ENCODE results near the gene LRRC46. TPM values are rescaled to one million over a fixed set of nuclear protein-coding genes. Genes with fewer than 3 reads are reported as not detected.

LRRC46 gene
- total RNA-seq, 1 donor from 2014 or later = 0.63 TPM

GRCh38 chr17:47836601-47837000, 5.1 kb downstream of the LRRC46 start:
- Histone ChIP-seq H3K4me1 (peaks cover 68% of the 10 kb centered on the region), H3K27me3 (ENCODE audit: low read depth) (no peaks in the 10 kb centered on the region), H3K36me3 (peaks cover 32% of the 10 kb centered on the region), H3K9me3 (replicated peaks) (no peaks in the 10 kb centered on the region), H3K27ac (replicated peaks) (no peak overlapping the region), H3K4me3 (no peak overlapping the region)
- TF ChIP-seq, protein P1, sequence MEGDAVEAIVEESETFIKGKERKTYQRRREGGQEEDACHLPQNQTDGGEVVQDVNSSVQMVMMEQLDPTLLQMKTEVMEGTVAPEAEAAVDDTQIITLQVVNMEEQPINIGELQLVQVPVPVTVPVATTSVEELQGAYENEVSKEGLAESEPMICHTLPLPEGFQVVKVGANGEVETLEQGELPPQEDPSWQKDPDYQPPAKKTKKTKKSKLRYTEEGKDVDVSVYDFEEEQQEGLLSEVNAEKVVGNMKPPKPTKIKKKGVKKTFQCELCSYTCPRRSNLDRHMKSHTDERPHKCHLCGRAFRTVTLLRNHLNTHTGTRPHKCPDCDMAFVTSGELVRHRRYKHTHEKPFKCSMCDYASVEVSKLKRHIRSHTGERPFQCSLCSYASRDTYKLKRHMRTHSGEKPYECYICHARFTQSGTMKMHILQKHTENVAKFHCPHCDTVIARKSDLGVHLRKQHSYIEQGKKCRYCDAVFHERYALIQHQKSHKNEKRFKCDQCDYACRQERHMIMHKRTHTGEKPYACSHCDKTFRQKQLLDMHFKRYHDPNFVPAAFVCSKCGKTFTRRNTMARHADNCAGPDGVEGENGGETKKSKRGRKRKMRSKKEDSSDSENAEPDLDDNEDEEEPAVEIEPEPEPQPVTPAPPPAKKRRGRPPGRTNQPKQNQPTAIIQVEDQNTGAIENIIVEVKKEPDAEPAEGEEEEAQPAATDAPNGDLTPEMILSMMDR (IDR thresholded peaks at IDR 0.05; ENCODE audit: borderline replicate concordance) = no peak
- intact Hi-C loops (cut with micrococcal nuclease) = no loop called here
- no peak for DNase-seq

GRCh38 chr17:47837401-47838039, 6.0 kb downstream of the LRRC46 start:
- H3K9me3 ChIP-seq (replicated peaks) = no peaks in the 10 kb centered on the region
- peaks cover 61% of the 10 kb centered on the region for H3K4me1 ChIP-seq
- peak overlapping the region; percentile 15 for H3K27ac ChIP-seq (replicated peaks)
- no peak for DNase-seq
- TF ChIP-seq, protein P1 (IDR thresholded peaks at IDR 0.05; ENCODE audit: borderline replicate concordance) = no peak
- H3K36me3 ChIP-seq = peaks cover 32% of the 10 kb centered on the region
- no peak overlapping the region for H3K4me3 ChIP-seq
- H3K27me3 ChIP-seq (ENCODE audit: low read depth) = no peaks in the 10 kb centered on the region
- intact Hi-C loops (cut with micrococcal nuclease) = no loop called here

DNA sequence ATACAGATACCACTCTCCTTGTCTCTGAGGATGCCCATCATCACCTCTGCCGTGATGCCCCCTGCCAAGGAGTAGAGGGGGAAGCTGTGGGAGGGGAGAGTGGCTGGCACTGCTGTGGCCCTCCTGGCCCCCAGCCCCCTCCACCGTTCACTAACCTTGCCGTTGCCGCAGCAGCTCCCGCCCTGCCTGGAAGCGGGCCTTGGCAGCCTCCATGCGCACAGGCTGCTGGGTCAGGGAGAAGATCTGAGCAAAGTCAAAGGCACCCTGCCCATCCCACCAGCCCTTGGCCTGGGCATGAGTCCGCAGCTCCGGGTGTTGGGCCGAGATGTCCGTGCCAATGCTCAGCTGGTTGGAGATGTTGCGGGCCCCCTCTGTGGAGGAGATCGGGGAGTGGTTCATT, 7.2 kb downstream of the LRRC46 start:
- no peaks in the 10 kb centered on the region for H3K9me3 ChIP-seq (replicated peaks)
- H3K36me3 ChIP-seq = peaks cover 32% of the 10 kb centered on the region
- no peak overlapping the region for H3K27ac ChIP-seq (replicated peaks)
- H3K27me3 ChIP-seq (ENCODE audit: low read depth) = peaks cover 1% of the 10 kb centered on the region
- peaks cover 61% of the 10 kb centered on the region for H3K4me1 ChIP-seq
- TF ChIP-seq, protein P1 (IDR thresholded peaks at IDR 0.05; ENCODE audit: borderline replicate concordance) = no peak
- no peak for DNase-seq
- intact Hi-C loops (cut with micrococcal nuclease) = no loop called here
- no peak overlapping the region for H3K4me3 ChIP-seq

DNA sequence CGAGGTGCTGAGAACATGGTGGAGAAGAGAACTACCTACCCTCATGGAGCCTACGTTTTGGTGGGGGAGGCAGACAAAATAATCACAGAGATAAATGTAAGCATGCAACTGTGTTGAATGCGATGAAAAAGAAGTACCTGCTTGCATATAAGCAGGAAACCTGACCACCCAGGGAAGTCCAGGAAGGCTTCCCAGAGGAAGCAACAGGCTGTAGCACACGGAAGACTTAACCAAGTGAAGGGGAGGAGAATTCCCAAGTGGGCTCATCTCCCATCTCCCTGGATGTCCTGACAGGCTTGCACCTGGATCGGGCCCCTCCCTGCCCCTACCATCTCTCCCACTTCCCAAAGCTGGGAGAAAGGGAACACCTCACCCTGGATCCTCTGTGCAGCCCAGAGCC, 7.6 kb downstream of the LRRC46 start:
- TF ChIP-seq, protein P1 (IDR thresholded peaks at IDR 0.05; ENCODE audit: borderline replicate concordance) = no peak
- H3K9me3 ChIP-seq (replicated peaks) = no peaks in the 10 kb centered on the region
- H3K4me3 ChIP-seq = no peak overlapping the region
- H3K4me1 ChIP-seq = peaks cover 58% of the 10 kb centered on the region
- H3K27me3 ChIP-seq (ENCODE audit: low read depth) = peaks cover 6% of the 10 kb centered on the region
- no peak overlapping the region for H3K27ac ChIP-seq (replicated peaks)
- H3K36me3 ChIP-seq = peaks cover 32% of the 10 kb centered on the region
- intact Hi-C loops (cut with micrococcal nuclease) = no loop called here
- no peak for DNase-seq

DNA sequence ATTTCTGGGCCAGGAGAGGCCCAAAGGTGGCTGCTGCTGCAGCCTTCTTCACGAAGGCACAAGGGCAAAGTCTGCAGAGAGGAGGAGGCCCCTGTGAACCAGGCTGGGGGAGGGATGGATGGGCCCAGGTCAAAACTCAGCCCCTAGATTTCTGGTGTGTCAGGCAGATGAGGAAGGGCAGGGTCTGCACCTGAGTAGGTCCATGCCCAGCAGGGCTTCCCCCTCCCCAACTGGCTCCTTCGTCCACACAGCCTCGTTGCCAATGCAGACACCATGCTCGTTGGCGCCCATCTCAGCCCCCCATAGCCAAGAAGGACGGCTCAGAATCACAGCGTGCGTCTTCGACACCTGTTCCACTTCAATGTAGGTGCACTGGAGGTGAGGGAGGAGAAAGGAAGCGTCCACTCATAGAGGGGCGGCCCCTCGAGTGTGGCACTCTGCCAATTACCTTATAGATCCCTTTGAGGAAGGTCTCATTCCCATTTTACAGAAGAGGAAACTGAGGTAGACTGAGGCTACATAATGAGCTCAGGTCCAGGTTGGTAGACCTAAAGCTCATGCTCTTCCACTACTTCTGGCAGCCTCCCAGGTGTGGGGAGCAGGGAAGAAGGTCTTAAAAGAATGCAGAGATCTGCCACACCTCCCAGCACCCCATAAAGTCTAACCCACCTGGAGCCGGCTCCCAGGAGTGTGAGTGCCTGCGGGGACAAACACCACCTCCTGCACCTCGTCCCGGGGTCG, 8.7 kb downstream of the LRRC46 start:
- H3K4me3 ChIP-seq = peak overlapping the region; percentile 87
- H3K27me3 ChIP-seq (ENCODE audit: low read depth) = peaks cover 17% of the 10 kb centered on the region
- TF ChIP-seq, protein P1 (IDR thresholded peaks at IDR 0.05; ENCODE audit: borderline replicate concordance) = no peak
- DNase-seq = no peak
- no peaks in the 10 kb centered on the region for H3K9me3 ChIP-seq (replicated peaks)
- intact Hi-C loops (cut with micrococcal nuclease) = loop anchor here (2.0 to 10.0 kb wide), 2 partner anchors 51 to 135 kb away; partner anchors contain the start of gene CDK5RAP3
- H3K27ac ChIP-seq (replicated peaks) = peak overlapping the region; percentile 81
- peaks cover 32% of the 10 kb centered on the region for H3K36me3 ChIP-seq
- H3K4me1 ChIP-seq = peaks cover 48% of the 10 kb centered on the region
